Ovary (tissue), 9 donors: ENCODE results near the gene CDC42BPA. TPM values are rescaled to one million over a fixed set of nuclear protein-coding genes. Genes with fewer than 3 reads are reported as not detected.

Experiments
- DNase-seq, 5 donors: peaks; one replicate each; pipeline ENCODE4 v3.0.0-alpha.2; 2019 to 2020
- H3K27ac ChIP-seq, 2 donors: fragments of 200-600 bp; one replicate each; pipeline versions ENCODE4 v1.5.1 to v1.8.0; 2019 to 2022
- H3K27me3 ChIP-seq: fragments of 200-600 bp; one replicate; pipeline ENCODE4 v1.8.0; 2022
- H3K36me3 ChIP-seq: fragments of 200-600 bp; sonication (generic); one replicate; pipeline ENCODE4 v1.5.1; 2019
- H3K4me1 ChIP-seq: one replicate; pipeline ENCODE4 v1.8.1; 2013; ENCODE audit warnings: mild to moderate bottlenecking, moderate library complexity; ENCODE audit not compliant: insufficient read depth
- H3K4me3 ChIP-seq: fragments of 200-600 bp; sonication (generic); one replicate; pipeline ENCODE4 v1.5.1; 2017
- H3K9me3 ChIP-seq, 2 donors: fragments of 200-600 bp in 1 of 2; sonication (generic) in 1 of 2; one replicate each; pipeline versions ENCODE4 v1.5.1 to v1.8.1; 2013 to 2019; ENCODE audit warnings: mild to moderate bottlenecking in 1 of 2, moderate library complexity in 1 of 2
- CTCF ChIP-seq, 3 donors: fragments of 450-650 bp in 2 of 3; fragments of 200-600 bp in 1 of 3; IDR thresholded peaks; one replicate each; pipeline versions ENCODE4 v1.5.1 to v1.8.0; 2016 to 2022; ENCODE audit warnings: antibody characterized with exemption in 3 of 3, mild to moderate bottlenecking in 1 of 3
- EP300 ChIP-seq: sonication (generic); formaldehyde crosslinking; IDR thresholded peaks from one replicate; pipeline ENCODE4 v1.6.1; 2017; ENCODE audit warnings: antibody characterized with exemption
- POLR2A ChIP-seq: fragments of 450-650 bp; IDR thresholded peaks from one replicate; pipeline ENCODE4 v1.6.1; 2017; ENCODE audit warnings: antibody characterized with exemption, mild to moderate bottlenecking, moderate library complexity
- WGBS, 3 donors: extraction: QIAGEN DNeasy Blood & Tissue Kit in 1 of 3; methylation state at CpG; one replicate each; pipeline versions ENCODE4 v1.1.5 to v1.1.7; 2013 to 2017; 5-methylcytosine and 5-hydroxymethylcytosine counted together
- intact Hi-C, 4 donors: fragments of 100-400 bp; cut with DNase I; formaldehyde crosslinking; loops; one replicate each; pipeline versions ENCODE4 v1.11.0 to v1.15.1; 2022 to 2023
- polyA plus RNA-seq, 2 donors: library from polyadenylated mRNA; stranded (reverse); fragments of 200-250 nt in 1 of 2; fragments of 350-450 nt in 1 of 2; fragmentation: Illumina TruSeq in 1 of 2; extraction: RNeasy Lipid Tissue Mini Kit (QIAGEN cat#74804) in 1 of 2; gene quantifications; one replicate each; pipeline ENCODE4 v1.2.3, GENCODE V29; 2013 to 2014
- total RNA-seq, 7 donors: library from RNA; depleted of rRNA in 2 of 7; stranded (reverse); fragments of >200 nt in 2 of 7; fragmentation: NEBNext Ultra II Directional in 3 of 7; extraction: Animal tissue kit (Norgen Biotek cat#: 25700) in 3 of 7; gene quantifications; one replicate each; pipeline versions ENCODE4 v1.1.0 to v1.2.4, GENCODE V29; 2016 to 2023
- donor health status: DM: no; HTN: no; CAD: no; lungs with moderate emphysema.
- donor health status: DM: no; HTN: no; CAD: no.
- donor health status: Bipolar disorder and iron deficiency.
- donor health status: DM: yes; HTN: yes; CAD: no.
- donor health status: DM: no; HTN: no; CAD: no.
- donor health status: DM: yes; HTN: yes; CAD: no.

The CDC42BPA gene
- total and polyA plus RNA-seq, 9 donors: 11.1 to 56.2 (median 40.2) TPM

GRCh38 chr1:227363825-227364224 lies 45.5 kb upstream of the CDC42BPA start:
- intact Hi-C loops: no loop called here
- 91 to 93% (median 92%) methylated on average over 7 of the region's 7 CpGs for WGBS, 3 donors
- no peak for TF ChIP-seq EP300
- no peak for TF ChIP-seq CTCF (IDR thresholded peaks at IDR 0.05)
- no peak for TF ChIP-seq POLR2A

GRCh38 chr1:227362039-227362438 lies 43.7 kb upstream of the CDC42BPA start:
- Histone ChIP-seq H3K4me1 (no peaks in the 10 kb centered on the region), H3K9me3 (no peaks in the 10 kb centered on the region), H3K27me3 (no peaks in the 10 kb centered on the region), H3K27ac (no peak overlapping the region), H3K4me3 (no peak overlapping the region), H3K36me3 (no peaks in the 10 kb centered on the region)
- DNase-seq: no peak
- WGBS, 3 donors: 7 to 12% (median 12%) methylated on average over 1 of the region's 1 CpG
- intact Hi-C loops: no loop called here
- no peak for TF ChIP-seq EP300
- no peak for TF ChIP-seq CTCF (IDR thresholded peaks at IDR 0.05)
- no peak for TF ChIP-seq POLR2A

More at GRCh38 chr1:227363825-227364224, 45.5 kb upstream of the CDC42BPA start:
- Histone ChIP-seq H3K36me3 (no peaks in the 10 kb centered on the region), H3K4me3 (no peak overlapping the region), H3K4me1 (no peaks in the 10 kb centered on the region), H3K27me3 (no peaks in the 10 kb centered on the region), H3K27ac (no peak overlapping the region), H3K9me3 (no peaks in the 10 kb centered on the region)
- DNase-seq: no peak

- TF ChIP-seq CTCF (IDR thresholded peaks at IDR 0.05) (no peak), POLR2A (no peak), EP300 (no peak)
- no peak overlapping the region for H3K27ac ChIP-seq
- H3K4me1 ChIP-seq: no peaks in the 10 kb centered on the region
- no peaks in the 10 kb centered on the region for H3K36me3 ChIP-seq
- no peak for DNase-seq
- intact Hi-C loops: no loop called here
- 84 to 87% (median 86%) methylated on average over 6 of the region's 6 CpGs for WGBS, 3 donors
- H3K27me3 ChIP-seq: no peaks in the 10 kb centered on the region
- H3K9me3 ChIP-seq: no peaks in the 10 kb centered on the region
- H3K4me3 ChIP-seq: no peak overlapping the region
Measured at GRCh38 chr1:227357927-227358302, 39.6 kb upstream of the CDC42BPA start.

GRCh38 chr1:227357171-227357926 lies 39.1 kb upstream of the CDC42BPA start:
- WGBS, 3 donors: 13 to 28% (median 18%) methylated on average over 7 of the region's 7 CpGs
- peak; percentile 49 to 68 (median 60) for DNase-seq
- Histone ChIP-seq H3K4me3 (no peak overlapping the region), H3K36me3 (no peaks in the 10 kb centered on the region), H3K9me3 (no peaks in the 10 kb centered on the region), H3K27me3 (no peaks in the 10 kb centered on the region), H3K4me1 (no peaks in the 10 kb centered on the region), H3K27ac (no peak overlapping the region)
- intact Hi-C loops: no loop called here
- no peak for TF ChIP-seq CTCF (IDR thresholded peaks at IDR 0.05)
- no peak for TF ChIP-seq EP300
- TF ChIP-seq POLR2A: no peak
